AG04449 (cell line): ENCODE results near the gene AKAP1.

Experiments used
- CTCF ChIA-PET: fragments of 350-600 bp; formaldehyde crosslinking; extraction: SDS; loops from one replicate; lab custom pipeline; 2021; ENCODE audit warnings: antibody characterized with exemption; lab: Yijun Ruan, JAX
- POLR2A ChIA-PET: fragments of 400-600, 350-600 bp; formaldehyde crosslinking; extraction: SDS; loops from one replicate; lab custom pipeline; 2020; ENCODE audit warnings: antibody characterized with exemption, inconsistent platforms; lab: Yijun Ruan, JAX
- DNase-seq: peaks from one replicate; pipeline ENCODE4 v3.0.0-alpha.2; 2010; ENCODE audit warnings: low read depth, low spot score
- H3K4me3 ChIP-seq: 2 replicates; pipeline ENCODE4 v1.5.1; 2011; ENCODE audit warnings: low read depth, mild to moderate bottlenecking, control low read depth, low read length
- CTCF ChIP-seq: IDR thresholded peaks from one replicate; pipeline ENCODE4 v1.5.1; 2011; ENCODE audit warnings: mild to moderate bottlenecking, moderate library complexity, low read length, control low read depth, inconsistent platforms; ENCODE audit not compliant: insufficient read depth; ENCODE audit errors: missing control alignments

The AKAP1 gene

GRCh38 chr17:57078274-57078673 is 6.8 kb upstream of the AKAP1 start:
- ChIA-PET CTCF (no interaction called here), POLR2A (no interaction called here)

DNA sequence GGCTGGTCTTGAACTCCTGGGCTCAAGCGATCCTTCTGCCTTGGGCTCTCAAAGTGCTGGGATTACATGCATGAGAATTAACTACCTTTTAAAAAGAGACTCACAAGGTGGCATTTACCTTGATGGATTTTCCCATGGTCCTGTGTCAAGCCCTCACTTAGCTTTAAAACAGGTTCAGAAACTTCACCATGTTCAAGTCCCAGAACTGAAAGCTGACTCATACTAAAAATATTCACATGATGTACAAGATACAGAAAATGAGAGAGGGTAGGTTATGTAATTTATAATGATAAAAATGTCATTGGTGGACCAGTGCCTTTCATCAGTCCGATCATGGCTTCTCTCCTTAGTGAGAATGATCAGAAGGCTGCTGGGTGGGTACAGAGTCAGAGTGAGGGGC is 4.3 kb upstream of the AKAP1 start:
- no peak for DNase-seq
- H3K4me3 ChIP-seq: no peak overlapping the region
- ChIA-PET CTCF (no interaction called here), POLR2A (no interaction called here)
- TF ChIP-seq CTCF: no peak

More at GRCh38 chr17:57078274-57078673, 6.8 kb upstream of the AKAP1 start:
- TF ChIP-seq CTCF: no peak
- H3K4me3 ChIP-seq: no peak overlapping the region
- no peak for DNase-seq

DNA sequence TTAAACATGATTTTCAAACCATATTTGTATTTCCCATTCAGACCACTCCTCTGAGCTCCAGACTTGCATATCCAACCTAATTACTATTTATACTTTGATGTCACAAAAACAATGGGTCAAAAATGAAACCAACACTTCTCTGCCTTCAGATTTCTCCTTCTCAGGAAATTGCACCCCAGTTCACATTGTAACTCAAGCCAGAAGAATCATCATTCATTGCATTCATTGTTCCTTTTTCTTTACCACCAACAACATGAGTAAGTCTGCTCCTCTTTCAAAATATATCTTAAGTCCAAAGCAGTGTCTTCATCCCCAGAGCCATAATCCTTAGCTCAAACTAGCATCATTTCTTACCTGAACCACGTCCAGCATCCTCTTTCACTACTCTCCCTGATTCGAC is 2.6 kb upstream of the AKAP1 start:
- CTCF ChIA-PET: no interaction called here
- DNase-seq: no peak
- no peak for TF ChIP-seq CTCF
- no peak overlapping the region for H3K4me3 ChIP-seq
- POLR2A ChIA-PET: no interaction called here

DNA sequence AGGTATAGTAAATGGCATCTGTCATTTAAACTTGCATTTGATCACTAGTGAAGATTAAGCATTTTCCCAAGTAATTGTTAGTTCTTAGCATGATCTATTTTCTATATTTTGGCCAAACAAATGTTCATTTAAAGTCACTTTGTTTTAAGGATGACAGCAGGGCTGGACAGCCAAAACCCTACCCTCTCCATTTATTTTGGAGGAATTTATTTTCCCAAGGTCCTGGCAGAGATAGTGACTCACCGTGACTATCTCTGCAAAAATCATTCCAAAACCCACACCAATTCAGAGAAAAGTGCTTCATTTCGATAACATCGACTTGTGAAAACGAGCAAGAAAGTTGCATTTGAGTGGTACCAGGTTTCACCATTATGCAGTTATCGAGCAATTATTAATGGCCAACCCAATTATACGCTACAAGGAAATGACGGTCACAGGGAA is 665 bp upstream of the AKAP1 start:
- CTCF ChIA-PET: interaction anchor here (0.6 to 2.0 kb wide), 4 partner anchors 9 to 39 kb away, joined by 3 to 7 read pairs (median 3); no protein-coding TSS in a partner anchor
- DNase-seq: no peak
- H3K4me3 ChIP-seq: peak overlapping the region; percentile 100
- TF ChIP-seq CTCF: no peak
- POLR2A ChIA-PET: no interaction called here

GRCh38 chr17:57085448-57086068 is 512 bp downstream of the AKAP1 start:
- DNase-seq: no peak
- POLR2A ChIA-PET: no interaction called here
- peak; percentile 59 for TF ChIP-seq CTCF
- CTCF ChIA-PET: interaction anchor here (1.0 to 2.0 kb wide), 5 partner anchors 8 to 40 kb away, joined by 3 to 7 read pairs (median 3); no protein-coding TSS in a partner anchor
- H3K4me3 ChIP-seq: peak overlapping the region; percentile 100

DNA sequence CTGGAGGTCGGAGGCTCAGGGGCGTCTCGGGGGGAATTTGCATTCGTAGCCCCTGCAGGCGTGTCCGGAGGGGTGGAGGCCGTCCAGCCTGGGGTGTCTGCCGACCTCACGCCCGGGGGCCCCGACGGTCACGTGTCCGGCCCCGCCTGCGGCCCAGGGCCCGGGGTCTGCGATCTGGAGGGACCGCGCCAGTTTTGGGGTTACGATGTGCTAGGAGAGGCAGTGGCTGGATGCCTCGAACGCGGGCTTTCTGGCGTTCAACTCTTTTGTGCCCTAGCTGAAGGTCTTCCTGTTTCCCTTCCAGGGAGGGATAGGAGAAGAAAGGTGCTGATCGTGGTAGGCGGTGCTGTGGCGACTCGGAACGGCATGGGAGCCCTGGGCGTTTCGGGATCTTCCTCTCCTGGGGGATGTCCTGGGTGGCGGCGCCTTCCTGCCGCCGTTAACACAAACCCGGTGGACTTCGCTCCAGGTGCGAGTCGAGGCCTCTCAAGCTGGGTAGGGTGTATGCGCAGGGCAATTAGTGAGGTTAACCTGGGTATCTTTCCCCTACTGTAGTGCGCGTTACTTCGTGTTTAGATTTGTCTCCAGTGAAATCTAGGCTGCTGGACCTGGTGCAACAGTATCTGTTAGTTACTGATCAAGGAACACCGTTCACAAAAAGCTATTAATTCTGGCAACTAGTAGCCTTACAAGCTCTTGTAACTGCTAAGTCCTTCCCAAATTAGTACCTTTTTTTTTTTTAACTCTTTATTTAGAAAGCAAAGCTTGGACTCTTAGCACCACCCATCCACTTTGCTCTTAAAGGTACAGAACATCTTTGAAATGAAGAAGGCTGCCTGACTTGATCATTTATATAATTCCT is 1.3 kb downstream of the AKAP1 start:
- DNase-seq: no peak
- POLR2A ChIA-PET: interaction anchor here (0.6 kb wide), 1 partner anchor 136 kb away, joined by 3 read pairs; no protein-coding TSS in a partner anchor
- H3K4me3 ChIP-seq: peak overlapping the region; percentile 100
- CTCF ChIA-PET: interaction anchor here (0.9 to 2.0 kb wide), 3 partner anchors 7 to 913 kb away, joined by 3 to 7 read pairs (median 3); no protein-coding TSS in a partner anchor
- no peak for TF ChIP-seq CTCF
